ENCODE measurements around the gene ERICH6B.
"Not testable (repeated sequence)": the region's sequence is repeated elsewhere in the genome, so short reads cannot be mapped to it uniquely, and the experiment has no call there.

Gene ERICH6B

GRCh38 chr13:45615501-45616101, at the start of gene ERICH6B:
ERICH6B (minus strand) TSS chr13:45615739; CDS start chr13:45597005, 18,734 bp downstream.
- in situ Hi-C loops (cut with MboI; ENCODE audit: low sequenced_read_pairs) = loop anchor here (25.0 kb wide), 1 partner anchor 497 kb away; the partner anchor contains the start of gene CPB2

DNA sequence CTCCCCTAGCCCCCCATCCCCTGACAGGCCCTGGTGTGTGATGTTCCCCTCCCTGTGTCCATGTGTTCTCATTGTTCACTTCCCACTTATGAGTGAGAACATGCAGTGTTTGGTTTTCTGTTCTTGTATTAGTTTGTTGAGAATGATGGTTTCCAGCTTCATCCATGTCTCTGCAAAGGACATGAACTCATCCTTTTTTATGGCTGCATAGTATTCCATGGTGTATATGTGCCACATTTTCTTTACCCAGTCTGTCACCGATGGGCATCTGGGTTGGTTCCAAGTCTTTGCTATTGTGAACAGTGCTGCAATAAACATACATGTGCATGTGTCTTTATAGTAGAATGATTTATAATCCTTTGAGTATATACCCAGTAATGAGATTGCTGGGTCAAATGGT, 47.4 kb upstream of the ERICH6B start:
- in situ Hi-C loops (cut with MboI; ENCODE audit: low sequenced_read_pairs) = not testable (repeated sequence)

GRCh38 chr13:45662162-45662561, 46.6 kb upstream of the ERICH6B start:
- in situ Hi-C loops (cut with MboI; ENCODE audit: low sequenced_read_pairs) = no loop called here

GRCh38 chr13:45660458-45660857, 44.9 kb upstream of the ERICH6B start:
- in situ Hi-C loops (cut with MboI; ENCODE audit: low sequenced_read_pairs) = not testable (repeated sequence)

DNA sequence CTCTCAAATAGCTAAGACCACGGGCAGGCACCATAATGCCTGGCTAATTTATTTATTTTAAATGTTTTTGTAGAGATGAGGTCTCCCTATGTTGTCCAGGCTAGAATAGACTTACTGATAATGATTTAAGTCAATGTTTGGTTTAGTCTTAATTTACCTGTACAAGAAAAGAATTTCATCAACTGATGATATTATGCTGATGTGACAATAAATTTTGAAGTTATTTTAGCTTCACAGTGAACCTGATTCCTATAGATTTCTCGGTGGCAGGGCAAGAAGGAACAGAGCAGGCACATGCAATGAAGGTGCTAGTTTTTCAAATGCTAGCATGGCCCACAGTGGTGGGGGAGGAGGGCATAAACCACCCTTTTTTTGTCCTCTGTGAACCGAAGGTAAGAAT, 44.0 kb upstream of the ERICH6B start:
- in situ Hi-C loops (cut with MboI; ENCODE audit: low sequenced_read_pairs) = no loop called here

- in situ Hi-C loops (cut with MboI; ENCODE audit: low sequenced_read_pairs) = no loop called here
These were observed 43.2 kb upstream of the ERICH6B start for GRCh38 chr13:45658586-45659235.

DNA sequence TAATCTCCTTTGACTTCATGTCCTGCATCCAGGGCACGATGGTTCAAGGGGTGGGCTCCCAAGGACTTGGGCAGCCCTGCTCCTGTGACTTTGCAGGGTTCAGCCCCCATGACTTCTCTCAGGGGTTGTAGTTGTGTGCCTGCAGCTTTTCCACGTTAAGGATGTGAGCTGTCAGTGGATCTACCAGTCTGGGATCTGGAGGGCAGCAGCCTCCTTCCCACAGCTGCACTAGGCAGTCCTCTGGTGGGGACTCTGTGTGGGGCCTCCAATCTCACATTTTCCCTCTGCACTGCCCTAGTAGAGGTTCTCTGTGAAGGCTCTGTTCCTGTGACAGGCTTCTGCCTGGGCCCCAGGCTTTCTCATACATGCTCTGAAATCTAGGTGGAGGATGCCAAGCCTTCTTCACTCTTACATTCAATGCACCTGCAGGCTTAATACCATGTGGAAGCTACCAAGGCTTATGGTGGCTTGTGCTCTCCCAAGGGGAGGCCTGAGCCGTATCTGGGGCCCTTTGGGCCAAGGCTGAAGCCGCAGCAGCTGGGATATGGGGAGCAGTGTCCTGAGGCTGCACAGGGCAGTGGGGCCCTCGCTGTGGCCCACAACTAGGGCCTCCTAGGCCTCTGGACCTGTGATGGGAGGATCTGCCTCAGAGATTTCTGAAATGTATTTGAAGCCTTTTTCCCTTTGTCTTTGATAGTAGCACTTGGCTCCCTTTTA, 39.3 kb upstream of the ERICH6B start:
- in situ Hi-C loops (cut with MboI; ENCODE audit: low sequenced_read_pairs) = no loop called here

DNA sequence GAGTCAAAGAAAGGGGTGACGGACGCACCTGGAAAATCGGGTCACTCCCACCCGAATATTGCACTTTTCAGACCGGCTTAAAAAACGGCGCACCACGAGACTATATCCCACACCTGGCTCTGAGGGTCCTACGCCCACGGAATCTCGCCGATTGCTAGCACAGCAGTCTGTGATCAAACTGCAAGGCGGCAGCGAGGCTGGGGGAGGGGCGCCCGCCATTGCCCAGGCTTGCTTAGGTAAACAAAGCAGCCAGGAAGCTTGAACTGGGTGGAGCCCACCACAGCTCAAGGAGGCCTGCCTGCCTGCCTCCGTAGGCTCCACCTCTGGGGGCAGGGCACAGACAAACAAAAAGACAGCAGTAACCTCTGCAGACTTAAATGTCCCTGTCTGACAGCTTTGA, 29.7 kb upstream of the ERICH6B start:
- in situ Hi-C loops (cut with MboI; ENCODE audit: low sequenced_read_pairs) = not testable (repeated sequence)

GRCh38 chr13:45642159-45642558, 26.6 kb upstream of the ERICH6B start:
- in situ Hi-C loops (cut with MboI; ENCODE audit: low sequenced_read_pairs) = not testable (repeated sequence)

DNA sequence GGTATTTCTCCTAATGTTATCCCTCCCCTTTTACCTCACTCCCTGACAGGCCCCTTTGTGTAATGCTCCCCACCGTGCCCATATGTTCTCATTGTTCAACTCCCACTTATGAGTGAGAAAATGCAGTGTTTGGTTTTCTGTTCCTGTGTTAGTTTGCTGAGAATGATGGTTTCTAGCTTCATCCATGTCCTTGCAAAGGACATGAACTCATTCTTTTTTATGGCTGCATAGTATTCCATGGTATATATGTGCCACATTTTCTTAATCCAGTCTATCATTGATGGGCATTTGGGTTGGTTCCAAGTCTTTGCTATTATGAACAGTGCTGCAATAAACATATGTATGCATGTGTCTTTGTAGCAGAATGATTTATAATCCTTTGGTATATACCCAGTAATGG, 19.8 kb upstream of the ERICH6B start:
- in situ Hi-C loops (cut with MboI; ENCODE audit: low sequenced_read_pairs) = not testable (repeated sequence)

DNA sequence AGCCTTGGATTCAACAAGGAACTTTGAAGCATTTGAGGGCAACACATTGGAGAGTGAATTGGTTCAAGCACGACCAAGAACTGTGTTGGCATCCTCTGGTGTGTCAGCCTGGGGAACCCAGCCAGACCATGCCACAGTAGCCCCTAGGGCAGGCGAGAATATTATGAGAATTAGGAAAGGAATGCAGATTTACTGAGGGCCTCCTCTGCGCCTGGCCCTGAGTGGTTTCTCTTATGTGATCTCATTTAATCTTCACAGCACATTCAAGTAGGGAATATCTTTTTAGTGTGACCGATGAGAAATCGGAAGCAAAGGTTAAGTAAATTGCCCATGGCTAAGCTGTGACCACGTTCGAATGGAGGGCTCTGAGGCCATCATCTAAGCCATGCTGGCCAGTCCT, 15.3 kb upstream of the ERICH6B start:
- in situ Hi-C loops (cut with MboI; ENCODE audit: low sequenced_read_pairs) = no loop called here

DNA sequence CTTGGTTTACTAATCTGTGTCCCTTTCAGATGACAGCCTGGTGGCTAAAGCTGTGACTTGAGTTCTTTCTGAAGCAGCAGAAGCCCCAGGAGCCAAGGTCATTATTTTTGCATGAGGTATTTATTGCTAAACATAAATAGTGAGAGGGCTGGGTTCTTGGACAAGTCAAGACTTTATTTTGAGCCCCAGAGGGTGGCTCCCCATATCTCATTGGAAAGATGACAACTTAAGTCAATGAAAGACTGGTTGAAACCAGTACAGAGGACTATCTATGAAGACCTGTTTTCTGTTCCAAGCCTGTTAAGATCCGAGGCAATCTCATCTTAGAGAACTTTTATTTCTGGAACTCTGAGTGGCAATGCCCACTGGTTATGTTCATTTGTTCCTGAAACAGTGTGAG, 14.4 kb upstream of the ERICH6B start:
- in situ Hi-C loops (cut with MboI; ENCODE audit: low sequenced_read_pairs) = no loop called here

- in situ Hi-C loops (cut with MboI; ENCODE audit: low sequenced_read_pairs) = no loop called here
These were observed 12.6 kb upstream of the ERICH6B start for GRCh38 chr13:45628094-45628493.

DNA sequence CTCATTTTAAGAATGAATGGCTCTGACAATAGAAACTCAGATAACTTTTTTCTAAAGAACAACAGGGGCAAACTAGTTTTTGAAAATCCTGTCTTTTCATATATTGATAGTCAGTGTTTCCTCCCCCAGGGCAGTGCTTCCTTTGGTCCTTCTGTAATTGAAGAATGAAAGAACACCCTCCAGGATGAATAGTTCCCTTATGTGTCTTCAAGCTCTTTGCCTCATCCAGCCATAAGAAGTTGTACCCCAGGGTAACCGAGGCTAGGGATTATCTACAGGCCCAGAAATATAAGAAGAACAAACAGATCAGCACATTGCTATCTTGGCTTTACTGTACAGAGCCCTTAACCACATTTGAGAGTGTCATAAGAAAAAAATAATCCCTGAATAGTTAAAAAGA, 12.1 kb upstream of the ERICH6B start:
- in situ Hi-C loops (cut with MboI; ENCODE audit: low sequenced_read_pairs) = no loop called here

GRCh38 chr13:45626731-45627374, 11.3 kb upstream of the ERICH6B start:
- in situ Hi-C loops (cut with MboI; ENCODE audit: low sequenced_read_pairs) = no loop called here

DNA sequence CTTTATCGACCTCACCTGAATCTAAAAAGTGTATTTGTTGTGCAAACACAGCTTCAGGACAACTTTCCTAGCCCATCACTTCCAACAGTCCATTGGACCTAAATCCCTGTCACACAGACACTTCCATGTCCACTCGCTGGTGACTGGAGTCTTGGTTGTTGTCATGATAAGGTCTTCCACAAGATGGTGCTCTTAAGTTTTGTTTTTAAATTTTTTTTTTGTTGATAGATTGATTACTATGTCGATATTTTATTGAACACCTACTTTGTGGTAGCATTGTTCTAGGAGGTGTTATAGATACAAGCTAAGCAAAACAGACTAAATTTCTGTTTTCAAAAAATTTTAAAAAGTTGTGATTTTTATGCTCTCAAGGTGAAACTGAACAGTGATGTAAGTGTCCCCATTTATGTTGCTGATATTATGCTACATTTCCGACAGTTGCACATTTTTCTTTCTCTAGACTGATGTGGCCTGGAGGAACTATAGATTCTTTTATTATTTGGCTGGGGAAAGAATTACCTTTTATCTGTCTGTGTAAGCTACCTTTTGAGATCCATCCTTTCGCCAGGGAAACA, 8.1 kb upstream of the ERICH6B start:
- in situ Hi-C loops (cut with MboI; ENCODE audit: low sequenced_read_pairs) = loop anchor here (25.0 kb wide), 1 partner anchor 489 kb away; the partner anchor contains the start of gene CPB2

DNA sequence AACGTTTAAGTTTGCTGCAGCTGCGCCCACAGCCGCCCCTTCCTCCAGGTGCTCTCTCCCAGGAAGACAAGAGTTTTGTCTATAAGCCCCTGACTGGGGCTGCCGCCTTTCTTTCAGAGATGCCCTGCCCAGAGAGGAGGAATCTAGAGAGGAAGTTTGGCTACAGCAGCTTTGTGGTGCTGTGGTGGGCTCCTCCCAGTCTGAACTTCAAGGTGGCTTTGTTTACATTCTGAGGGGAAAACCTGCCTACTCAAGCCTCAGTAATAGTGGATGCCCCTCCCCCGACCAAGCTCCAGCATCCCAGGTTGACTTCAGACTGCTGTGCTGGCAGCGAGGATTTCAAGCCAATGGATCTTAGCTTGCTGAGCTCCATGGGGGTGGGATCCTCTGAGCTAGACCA, 6.4 kb upstream of the ERICH6B start:
- in situ Hi-C loops (cut with MboI; ENCODE audit: low sequenced_read_pairs) = loop anchor here (25.0 kb wide), 1 partner anchor 490 kb away; the partner anchor contains the start of gene CPB2

GRCh38 chr13:45607931-45608330, 7.6 kb downstream of the ERICH6B start:
- in situ Hi-C loops (cut with MboI; ENCODE audit: low sequenced_read_pairs) = loop anchor here (25.0 kb wide), 1 partner anchor 504 kb away; the partner anchor contains the start of gene CPB2

DNA sequence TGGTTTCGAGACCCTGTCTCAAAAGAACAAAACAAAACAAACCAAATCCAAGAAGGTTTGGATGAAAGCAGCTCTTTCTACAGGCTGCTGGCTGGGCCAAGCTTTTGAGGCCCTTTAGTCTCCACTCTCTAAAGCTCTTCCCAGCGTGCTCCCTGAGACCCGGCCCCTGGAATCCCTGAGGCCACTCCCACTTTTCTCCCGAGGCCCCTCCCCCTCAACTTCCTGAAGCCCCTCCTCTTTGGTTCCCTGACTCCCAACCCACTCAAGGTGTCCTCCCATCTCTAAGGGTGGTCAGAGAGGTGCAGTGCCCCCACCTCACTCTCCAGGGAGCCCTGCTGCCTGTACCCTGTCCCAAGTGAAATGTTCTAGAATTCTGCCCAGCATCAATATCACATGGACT, 10.6 kb downstream of the ERICH6B start:
- in situ Hi-C loops (cut with MboI; ENCODE audit: low sequenced_read_pairs) = loop anchor here (25.0 kb wide), 1 partner anchor 507 kb away; the partner anchor contains the start of gene CPB2

DNA sequence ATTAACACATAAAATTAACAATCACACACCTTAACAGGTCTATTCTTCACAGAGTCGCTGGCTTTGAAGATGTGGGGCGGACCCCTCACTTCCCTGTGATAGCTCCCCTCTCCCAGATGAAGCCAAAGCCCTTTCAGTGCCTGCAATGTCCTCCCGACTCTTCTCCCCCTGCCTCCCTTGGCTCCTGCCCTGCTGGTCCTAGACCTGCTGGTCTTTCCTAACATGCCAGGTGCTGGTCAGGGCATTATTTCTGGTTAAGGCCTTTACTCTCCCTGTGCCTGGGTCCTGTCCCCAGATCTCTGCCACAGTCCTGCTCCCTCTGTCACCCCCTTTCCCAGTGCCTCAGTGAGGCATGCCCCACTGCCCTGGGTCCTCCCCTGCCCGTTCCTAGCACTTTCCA, 12.2 kb downstream of the ERICH6B start:
- in situ Hi-C loops (cut with MboI; ENCODE audit: low sequenced_read_pairs) = loop anchor here (25.0 kb wide), 1 partner anchor 509 kb away; the partner anchor contains the start of gene CPB2

Data from HL-60/S4 treated with retinoic acid at 250 ng/mL for 4 days and 3 days (cell line).